ENCODE data around the gene ANKLE1. TPM values are rescaled to one million over a fixed set of nuclear protein-coding genes. Genes with fewer than 3 reads are reported as not detected.
A peak's percentile ranks its signal among the peaks of the same experiment; 100 is the strongest.

ANKLE1 gene
- total RNA-seq, 1 experiment from 2014 or later = 16.5 TPM

- H2BK5ac ChIP-seq (ENCODE audit: insufficient read length, low read length) = no peak overlapping the region
- no peak overlapping the region for H2BK12ac ChIP-seq (ENCODE audit: insufficient read length, low read depth, low read length)
- peak; percentile 95 for DNase-seq
- H2BK120ac ChIP-seq (ENCODE audit: low read depth, low read length, poor library complexity, severe bottlenecking) = no peak overlapping the region
- H4K8ac ChIP-seq (replicated peaks; ENCODE audit: insufficient read length, low read depth, low read length) = no peak overlapping the region
- Mint-ChIP-seq H3K9me3 (no peaks in the 10 kb centered on the region), H3K27me3 (ENCODE audit: low read depth) (peaks cover 2% of the 10 kb centered on the region; the same call in 1 of the 2 replicates), H3K4me3 (peak overlapping the region; percentile 80 to 89), H3K36me3 (ENCODE audit: insufficient read depth in 1 of 3, low read depth in 3 of 3) (peaks cover 10 to 12% (median 11%) of the 10 kb centered on the region in 3 experiments), H3K27ac (peak overlapping the region; percentile 96 to 98 (median 96)), H3K4me1 (peaks cover 5 to 21% of the 10 kb centered on the region in 2 experiments; a peak in 2 of 4 replicates)
- no peak overlapping the region for H3K23ac ChIP-seq (ENCODE audit: insufficient read length, low read depth, low read length)
- H3K4me2 ChIP-seq (ENCODE audit: insufficient read depth, insufficient read length, low read length) = peak overlapping the region; percentile 78
- H3K9ac ChIP-seq (ENCODE audit: extremely low read depth, insufficient read length, low read length) = peak overlapping the region; percentile 27
- H3K18ac ChIP-seq (ENCODE audit: insufficient read length, low read depth, low read length) = peak overlapping the region; percentile 64
- H3K79me1 ChIP-seq (ENCODE audit: insufficient read depth, low read depth, low read length, poor library complexity, severe bottlenecking) = no peaks in the 10 kb centered on the region
- H2BK15ac ChIP-seq (ENCODE audit: low read depth, low read length) = no peak overlapping the region
- H4K91ac ChIP-seq (ENCODE audit: insufficient read length, low read depth, low read length) = no peak overlapping the region
- H4K5ac ChIP-seq (ENCODE audit: insufficient read length, low read depth, low read length) = no peak overlapping the region
- peak; percentile 71 for TF ChIP-seq CTCF (conservative IDR thresholded peaks at IDR 0.05)
- no peak overlapping the region for H2AFZ ChIP-seq (ENCODE audit: low read length)
- H3K14ac ChIP-seq (ENCODE audit: insufficient read depth, low read length) = peak overlapping the region; percentile 76
- no peak overlapping the region for H3T11ph ChIP-seq (ENCODE audit: low read length)
- whole genome bisulfite sequencing (ENCODE audit: extremely low coverage, insufficient read length, low lambda C conversion rate) = no CpG with 5 or more reads among the region's 46 CpGs
- H3K27me3 ChIP-seq (ENCODE audit: insufficient read depth, low read length) = no peaks in the 10 kb centered on the region
- no peak overlapping the region for H3K4ac ChIP-seq (ENCODE audit: low read depth, low read length)
- no peak overlapping the region for H3K27ac ChIP-seq (ENCODE audit: insufficient read length, low read depth, low read length)
- H4K20me1 ChIP-seq (ENCODE audit: control insufficient read depth, insufficient read depth, insufficient read length) = no peaks in the 10 kb centered on the region
- no peaks in the 10 kb centered on the region for H3K9me3 ChIP-seq (ENCODE audit: control insufficient read depth, low read depth, low read length)
- no peaks in the 10 kb centered on the region; the same call in 1 of the 2 replicates for H3K4me1 ChIP-seq (ENCODE audit: insufficient read depth, low read length)
- H3K23me2 ChIP-seq (ENCODE audit: insufficient read length, low read depth, low read length, poor library complexity, severe bottlenecking) = no peaks in the 10 kb centered on the region
- no peak overlapping the region for H3K56ac ChIP-seq (ENCODE audit: insufficient read length, low read depth, low read length)
- H2BK20ac ChIP-seq (ENCODE audit: low read depth, low read length, poor library complexity, severe bottlenecking) = no peak overlapping the region
- H3K79me2 ChIP-seq (ENCODE audit: insufficient read depth, low read length) = no peaks in the 10 kb centered on the region
- H2AK5ac ChIP-seq (ENCODE audit: insufficient read length, low read length) = no peak overlapping the region
Observed at GRCh38 chr19:17292301-17293074, 10.8 kb downstream of the ANKLE1 start.

Measured in H9 (cell line).